GM18870 (cell line): ENCODE measurements around the gene GLIS2.

Experiments
- ATAC-seq: cut with Tn5 transposase; IDR thresholded peaks from one replicate; pipeline ENCODE4 v1.9.1; 2021; ENCODE audit warnings: moderate library complexity; ENCODE audit not compliant: unreplicated experiment

The GLIS2 gene

GRCh38 chr16:4295581-4295980, 20.3 kb upstream of the GLIS2 start:
- no peak for ATAC-seq

DNA sequence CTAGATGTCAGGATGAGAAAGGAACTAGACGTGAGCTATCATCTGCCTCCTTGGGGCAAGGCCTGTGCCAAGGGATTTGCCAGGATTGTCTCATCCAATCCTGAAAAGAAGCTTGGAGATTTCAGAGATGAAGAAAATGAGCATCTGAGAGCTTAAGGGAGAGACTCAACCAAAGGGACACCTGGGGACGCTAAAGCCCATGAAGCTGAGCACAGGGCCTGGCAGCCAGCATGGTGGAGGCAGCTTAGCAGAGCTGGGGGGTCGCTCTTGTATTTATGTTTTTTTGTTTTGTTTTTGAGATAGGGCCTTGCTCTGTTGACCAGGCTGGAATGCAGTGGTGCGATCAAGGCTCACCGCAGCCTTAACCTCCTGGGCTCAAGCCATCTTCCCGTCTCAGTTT, 18.4 kb upstream of the GLIS2 start:
- ATAC-seq: no peak

DNA sequence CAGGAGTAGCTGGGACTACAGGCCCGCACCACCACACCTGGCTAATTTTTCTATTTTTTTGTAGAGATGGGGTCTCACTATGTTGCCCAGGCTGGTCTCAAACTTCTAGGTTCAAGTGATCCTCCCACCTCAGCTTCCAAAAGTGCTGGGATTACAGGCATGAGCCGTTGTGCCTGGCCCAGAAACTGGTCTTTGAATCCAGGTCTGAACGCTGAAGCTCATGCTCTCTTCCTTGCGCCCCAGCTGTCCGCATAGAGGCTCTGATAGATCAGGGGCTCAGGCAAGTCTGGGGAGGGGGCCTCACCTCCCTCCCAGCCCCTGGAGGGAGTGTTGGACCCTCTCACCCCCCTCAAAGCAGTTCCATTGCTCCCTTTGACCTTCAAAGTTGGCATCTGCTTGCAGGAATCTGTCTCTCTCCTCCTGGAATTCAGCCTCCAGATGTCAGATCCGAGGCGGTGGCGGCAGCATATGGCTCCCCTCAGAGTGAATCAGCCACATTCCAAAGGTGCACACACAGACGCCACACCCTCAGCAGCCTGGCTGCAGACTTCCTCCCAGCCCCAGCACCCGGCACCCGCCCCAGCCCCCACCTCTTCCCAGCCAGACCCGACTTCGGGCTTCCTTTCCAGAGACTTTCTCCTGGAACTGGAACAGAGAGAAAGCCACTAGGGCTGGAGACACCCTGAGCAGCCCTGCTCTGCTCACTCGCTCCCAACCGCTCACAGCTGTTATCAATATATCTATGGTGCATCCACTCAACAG, 16.9 kb upstream of the GLIS2 start:
- no peak for ATAC-seq

GRCh38 chr16:4301177-4301576, 14.7 kb upstream of the GLIS2 start:
- ATAC-seq: no peak

- no peak for ATAC-seq
Observed at GRCh38 chr16:4301968-4302367, 13.9 kb upstream of the GLIS2 start.

DNA sequence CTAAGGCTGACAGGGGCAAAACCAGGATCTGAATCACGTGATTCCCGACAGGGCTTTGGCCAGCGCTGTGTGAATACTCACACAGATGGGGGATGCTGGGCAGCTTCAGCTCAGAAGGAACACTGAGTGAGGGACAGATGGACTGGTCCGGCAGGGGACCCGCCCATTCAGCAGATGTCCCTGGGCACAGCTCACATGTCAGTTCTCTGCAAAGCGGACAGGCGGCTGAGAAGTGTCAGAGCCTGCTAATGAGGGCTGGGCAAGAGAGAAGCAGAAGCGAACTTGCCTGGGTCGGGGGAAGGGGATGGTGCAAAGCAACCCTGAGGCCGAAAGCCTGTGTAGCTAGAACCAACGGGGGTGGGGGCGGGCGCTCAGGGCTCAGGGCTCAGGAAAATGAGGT, 11.9 kb upstream of the GLIS2 start:
- no peak for ATAC-seq

DNA sequence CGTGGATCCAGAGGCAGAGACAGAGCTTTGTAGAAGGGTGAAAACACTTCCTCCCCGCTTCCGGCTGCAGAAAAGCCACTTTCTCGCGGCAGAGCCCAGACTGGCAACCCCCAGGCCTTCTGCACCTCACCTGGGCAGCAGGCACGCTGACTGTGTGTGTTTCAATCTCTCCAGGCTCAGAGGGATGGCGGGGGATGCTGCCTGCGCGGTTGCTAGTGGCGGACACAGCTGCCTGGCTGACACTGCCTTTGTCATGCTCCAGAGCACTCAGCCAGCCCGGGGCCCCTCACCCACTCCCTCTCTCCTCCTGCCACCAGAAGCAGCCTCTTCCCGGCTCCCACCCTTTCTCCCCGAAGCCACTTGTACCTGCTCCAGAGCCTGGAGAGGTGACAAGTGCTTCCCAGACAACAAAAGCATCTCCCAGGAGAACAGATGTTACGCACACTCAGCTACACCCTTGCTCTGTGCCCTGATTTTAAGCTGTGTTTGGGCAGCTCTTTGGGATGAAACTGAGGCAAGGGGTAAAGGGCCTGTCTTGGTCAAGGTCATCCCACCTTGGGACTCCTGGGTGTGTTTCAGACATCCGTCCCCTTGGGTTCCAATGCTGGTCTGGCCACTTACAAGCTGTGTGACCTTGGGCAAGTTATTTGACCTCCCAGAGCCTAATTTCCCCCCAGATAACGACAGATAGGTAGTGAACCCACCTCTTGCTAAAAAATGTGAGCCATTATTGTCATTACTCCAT, 9.2 kb upstream of the GLIS2 start:
- no peak for ATAC-seq

- ATAC-seq: peak; percentile 79
Observed at GRCh38 chr16:4307215-4308037, 8.4 kb upstream of the GLIS2 start.

DNA sequence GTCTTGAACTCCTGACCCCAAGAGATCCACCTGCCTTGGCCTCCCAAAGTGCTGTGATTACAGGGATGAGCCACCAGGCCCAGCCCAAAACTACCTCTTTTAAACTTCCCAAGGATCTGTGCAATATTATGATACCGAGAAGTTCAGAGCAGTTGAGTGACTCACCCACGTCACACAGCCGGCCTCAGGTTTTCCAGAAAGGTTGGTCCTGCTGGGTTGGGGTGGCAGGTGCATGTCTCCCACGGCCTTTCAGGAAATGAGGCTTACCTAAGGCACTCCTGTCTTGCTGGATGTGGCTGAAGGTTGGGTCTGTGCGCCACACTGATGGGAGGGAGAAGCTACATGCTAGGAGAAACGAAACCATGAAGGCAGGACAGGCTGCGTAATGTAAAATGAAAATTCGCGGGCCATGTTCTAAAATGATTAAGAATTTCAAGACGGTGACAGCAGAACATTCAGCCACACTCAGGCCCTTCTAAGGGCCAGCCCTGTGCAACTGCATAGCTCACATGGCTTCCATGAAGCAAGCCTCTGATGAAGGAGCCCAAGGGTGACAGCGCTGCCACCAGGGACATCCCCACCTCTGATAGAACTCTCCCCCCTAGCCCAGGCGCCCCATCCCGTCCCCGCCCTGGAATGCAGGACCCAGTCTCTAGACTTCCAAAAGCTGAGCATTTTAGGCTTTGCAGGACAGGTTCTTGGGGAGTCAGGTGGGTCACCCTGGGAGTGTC, 6.6 kb upstream of the GLIS2 start:
- ATAC-seq: no peak

DNA sequence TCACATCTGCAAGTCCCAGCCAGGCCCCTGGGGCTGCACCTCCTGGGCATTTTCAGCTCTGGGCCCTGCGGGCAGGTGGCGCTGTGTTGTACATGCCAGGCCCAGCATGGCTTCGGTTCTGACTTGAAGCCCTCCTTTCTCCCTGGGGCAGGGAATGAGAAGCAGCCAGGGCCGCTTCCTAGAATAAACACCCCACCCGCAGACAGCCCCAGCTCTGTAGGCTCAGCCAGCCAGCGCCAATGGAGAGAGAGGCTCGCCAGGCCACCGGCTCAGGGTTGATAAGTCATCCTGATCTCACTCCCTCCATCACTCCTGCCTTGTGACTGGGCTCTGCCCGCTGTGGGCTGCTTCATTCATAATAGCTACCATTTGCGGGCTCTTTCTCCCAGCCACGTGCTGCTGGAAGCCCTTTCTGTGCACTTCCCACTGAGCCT, 6.0 kb upstream of the GLIS2 start:
- no peak for ATAC-seq

DNA sequence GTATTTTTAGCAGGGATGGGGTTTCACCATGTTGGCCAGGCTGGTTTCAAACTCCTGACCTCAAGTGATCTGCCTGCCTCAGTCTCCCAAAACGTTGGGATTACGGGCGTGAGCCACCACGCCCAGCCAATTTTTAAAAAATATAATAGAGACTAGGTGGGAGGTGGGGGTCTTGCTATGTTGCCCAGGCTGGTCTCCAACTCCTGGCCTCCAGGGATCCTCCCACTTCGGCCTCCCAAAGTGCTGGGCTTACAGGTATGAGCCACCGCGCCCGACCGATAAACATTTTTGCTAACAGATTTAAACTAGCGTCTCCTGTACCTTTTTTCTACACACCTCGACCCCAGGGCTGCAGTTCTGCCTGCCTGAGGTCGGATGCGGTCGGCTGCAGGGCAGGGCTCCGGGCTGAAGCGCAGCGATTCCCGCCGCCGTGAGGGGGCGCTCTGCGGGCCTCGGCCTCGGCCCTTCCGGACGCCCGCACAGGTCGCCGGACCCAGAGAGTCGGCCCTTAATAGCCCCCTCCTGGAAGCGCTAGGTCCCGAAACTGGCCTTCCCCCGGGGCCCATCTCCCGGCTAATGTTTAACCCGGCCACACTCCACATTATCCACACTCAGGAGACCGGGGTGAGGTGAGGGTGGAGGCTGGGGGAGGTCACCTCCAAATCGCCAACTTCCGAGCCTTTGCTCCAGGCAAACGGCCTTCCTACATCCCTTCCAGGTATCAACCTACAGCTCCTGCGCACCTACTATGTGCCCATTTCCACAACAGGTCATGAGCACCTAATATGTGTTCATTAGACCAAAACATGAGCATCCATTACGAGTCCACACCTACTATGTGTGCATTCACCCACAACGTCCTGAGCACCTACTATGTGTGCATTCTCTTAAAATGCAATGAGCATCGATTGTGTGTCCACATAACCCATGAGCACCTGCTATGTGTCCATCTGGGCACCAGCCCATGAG, 2.0 kb upstream of the GLIS2 start:
- ATAC-seq: no peak

- ATAC-seq: no peak
Observed at GRCh38 chr16:4314532-4315185, 1.2 kb upstream of the GLIS2 start.

- no peak for ATAC-seq
Observed at GRCh38 chr16:4316108-4316863, 419 bp downstream of the GLIS2 start.

DNA sequence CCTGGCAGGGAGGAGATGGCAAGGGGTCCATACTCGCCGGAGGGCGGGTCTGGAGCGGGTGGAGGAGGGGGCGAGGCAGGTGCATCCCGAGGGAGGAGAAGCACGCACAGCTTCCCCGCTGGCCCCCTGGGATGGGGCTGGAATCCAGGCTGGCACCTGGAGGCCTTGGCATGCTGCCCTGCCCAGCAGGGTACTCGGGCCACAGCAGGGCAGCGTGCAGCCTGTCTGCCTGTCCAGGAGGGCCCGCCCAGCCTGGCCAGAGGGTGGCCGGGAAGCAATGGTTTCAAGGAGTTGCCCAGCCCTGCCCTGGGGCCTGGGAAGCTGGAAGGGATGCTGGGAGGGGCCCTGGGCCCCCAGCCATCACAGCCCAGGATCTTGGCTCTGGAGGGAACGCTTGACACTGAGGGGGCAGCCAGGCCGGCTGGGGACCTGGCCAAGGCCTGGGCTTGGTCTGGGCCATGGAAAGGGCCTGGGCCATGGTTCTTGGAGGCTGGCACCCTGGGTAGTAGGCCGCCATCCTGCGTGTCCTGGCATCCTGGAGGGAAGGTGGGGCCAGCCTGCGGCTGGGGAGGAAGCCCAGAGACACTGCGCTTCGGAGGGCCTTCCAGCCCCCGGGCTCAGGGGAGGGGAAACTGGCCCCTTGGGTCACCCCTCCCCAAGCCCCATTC, 1.1 kb downstream of the GLIS2 start:
- no peak for ATAC-seq

GRCh38 chr16:4317532-4318450, 1.9 kb downstream of the GLIS2 start:
- no peak for ATAC-seq

- no peak for ATAC-seq
Observed at GRCh38 chr16:4318451-4318910, 2.6 kb downstream of the GLIS2 start.

DNA sequence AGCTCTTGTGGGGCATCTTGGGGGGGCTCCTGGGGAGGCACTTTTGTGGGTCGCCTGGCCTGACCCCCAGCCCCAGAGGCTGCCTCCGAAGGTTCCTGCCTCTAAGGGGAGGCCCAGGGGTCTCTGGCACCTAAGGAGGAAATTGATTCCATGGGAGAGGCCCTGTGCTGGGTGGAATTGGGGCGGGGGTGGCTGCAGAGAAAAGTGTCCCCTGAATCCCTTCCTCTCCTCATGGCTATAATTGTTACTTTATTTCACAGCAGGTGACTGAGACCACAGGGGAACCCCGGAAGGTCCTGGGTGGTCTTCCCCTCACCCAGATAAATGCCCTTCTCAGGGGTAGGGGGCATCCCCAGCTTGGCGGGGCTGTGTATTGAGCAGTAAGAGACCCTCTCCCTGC, 3.1 kb downstream of the GLIS2 start:
- ATAC-seq: no peak
